Measurements from ENCODE around the gene HIBCH.
A peak's percentile ranks its signal among the peaks of the same experiment; 100 is the strongest.
"Not testable (repeated sequence)": the region's sequence is repeated elsewhere in the genome, so short reads cannot be mapped to it uniquely, and the experiment has no call there.

Gene HIBCH

GRCh38 chr2:190319555-190320498 is at the start of gene HIBCH:
HIBCH (minus strand) TSS chr2:190319826; CDS start chr2:190319750, 76 bp downstream.
- Histone ChIP-seq H3K27me3 (ENCODE audit: control insufficient read depth, insufficient read depth, low read length) (no peaks in the 10 kb centered on the region), H3K9me3 (ENCODE audit: control insufficient read depth, insufficient read depth, low read length) (no peaks in the 10 kb centered on the region), H3K36me3 (ENCODE audit: control insufficient read depth, insufficient read depth, low read length) (no peaks in the 10 kb centered on the region)

GRCh38 chr2:190367091-190367490 is 47.5 kb upstream of the HIBCH start:
- no peaks in the 10 kb centered on the region for H3K36me3 ChIP-seq (ENCODE audit: control insufficient read depth, insufficient read depth, low read length)
- no peaks in the 10 kb centered on the region for H3K9me3 ChIP-seq (ENCODE audit: control insufficient read depth, insufficient read depth, low read length)
- no peaks in the 10 kb centered on the region for H3K4me1 ChIP-seq (ENCODE audit: control insufficient read depth, insufficient read depth, low read length)
- H3K27me3 ChIP-seq (ENCODE audit: control insufficient read depth, insufficient read depth, low read length): no peaks in the 10 kb centered on the region
- H3K9ac ChIP-seq (ENCODE audit: low read depth, low read length): no peak overlapping the region
- H3K4me3 ChIP-seq (ENCODE audit: low read depth, low read length): no peak overlapping the region

More at GRCh38 chr2:190319555-190320498, at the start of gene HIBCH:
- Histone ChIP-seq H3K4me3 (ENCODE audit: low read depth, low read length) (peak within 1 kb of the TSS; percentile 96), H3K9ac (ENCODE audit: low read depth, low read length) (peak within 1 kb of the TSS; percentile 68), H3K4me1 (ENCODE audit: control insufficient read depth, insufficient read depth, low read length) (peaks cover 4% of the 10 kb centered on the region)

GRCh38 chr2:190366248-190366753 is 46.7 kb upstream of the HIBCH start:
- Histone ChIP-seq H3K27me3 (ENCODE audit: control insufficient read depth, insufficient read depth, low read length) (no peaks in the 10 kb centered on the region), H3K36me3 (ENCODE audit: control insufficient read depth, insufficient read depth, low read length) (no peaks in the 10 kb centered on the region), H3K9ac (ENCODE audit: low read depth, low read length) (no peak overlapping the region), H3K4me1 (ENCODE audit: control insufficient read depth, insufficient read depth, low read length) (no peaks in the 10 kb centered on the region), H3K4me3 (ENCODE audit: low read depth, low read length) (no peak overlapping the region), H3K9me3 (ENCODE audit: control insufficient read depth, insufficient read depth, low read length) (no peaks in the 10 kb centered on the region)

- Histone ChIP-seq H3K36me3 (ENCODE audit: control insufficient read depth, insufficient read depth, low read length) (no peaks in the 10 kb centered on the region), H3K9me3 (ENCODE audit: control insufficient read depth, insufficient read depth, low read length) (no peaks in the 10 kb centered on the region), H3K27me3 (ENCODE audit: control insufficient read depth, insufficient read depth, low read length) (no peaks in the 10 kb centered on the region), H3K4me3 (ENCODE audit: low read depth, low read length) (no peak overlapping the region), H3K4me1 (ENCODE audit: control insufficient read depth, insufficient read depth, low read length) (no peaks in the 10 kb centered on the region), H3K9ac (ENCODE audit: low read depth, low read length) (no peak overlapping the region)
Observed at GRCh38 chr2:190365499-190366204, 46.0 kb upstream of the HIBCH start.

- Histone ChIP-seq H3K36me3 (ENCODE audit: control insufficient read depth, insufficient read depth, low read length) (no peaks in the 10 kb centered on the region), H3K9me3 (ENCODE audit: control insufficient read depth, insufficient read depth, low read length) (no peaks in the 10 kb centered on the region), H3K9ac (ENCODE audit: low read depth, low read length) (no peak overlapping the region), H3K4me3 (ENCODE audit: low read depth, low read length) (no peak overlapping the region), H3K4me1 (ENCODE audit: control insufficient read depth, insufficient read depth, low read length) (no peaks in the 10 kb centered on the region), H3K27me3 (ENCODE audit: control insufficient read depth, insufficient read depth, low read length) (no peaks in the 10 kb centered on the region)
Observed at GRCh38 chr2:190362894-190363293, 43.3 kb upstream of the HIBCH start.

- Histone ChIP-seq H3K4me1 (ENCODE audit: control insufficient read depth, insufficient read depth, low read length) (no peaks in the 10 kb centered on the region), H3K36me3 (ENCODE audit: control insufficient read depth, insufficient read depth, low read length) (no peaks in the 10 kb centered on the region), H3K9me3 (ENCODE audit: control insufficient read depth, insufficient read depth, low read length) (no peaks in the 10 kb centered on the region), H3K4me3 (ENCODE audit: low read depth, low read length) (no peak overlapping the region), H3K27me3 (ENCODE audit: control insufficient read depth, insufficient read depth, low read length) (no peaks in the 10 kb centered on the region), H3K9ac (ENCODE audit: low read depth, low read length) (no peak overlapping the region)
Observed at GRCh38 chr2:190361572-190361971, 41.9 kb upstream of the HIBCH start.

- H3K27me3 ChIP-seq (ENCODE audit: control insufficient read depth, insufficient read depth, low read length): no peaks in the 10 kb centered on the region
- no peak overlapping the region for H3K4me3 ChIP-seq (ENCODE audit: low read depth, low read length)
- H3K36me3 ChIP-seq (ENCODE audit: control insufficient read depth, insufficient read depth, low read length): no peaks in the 10 kb centered on the region
- no peaks in the 10 kb centered on the region for H3K9me3 ChIP-seq (ENCODE audit: control insufficient read depth, insufficient read depth, low read length)
- no peaks in the 10 kb centered on the region for H3K4me1 ChIP-seq (ENCODE audit: control insufficient read depth, insufficient read depth, low read length)
- no peak overlapping the region for H3K9ac ChIP-seq (ENCODE audit: low read depth, low read length)
Observed at GRCh38 chr2:190360965-190361364, 41.3 kb upstream of the HIBCH start.

- no peaks in the 10 kb centered on the region for H3K9me3 ChIP-seq (ENCODE audit: control insufficient read depth, insufficient read depth, low read length)
- no peaks in the 10 kb centered on the region for H3K36me3 ChIP-seq (ENCODE audit: control insufficient read depth, insufficient read depth, low read length)
- H3K4me3 ChIP-seq (ENCODE audit: low read depth, low read length): no peak overlapping the region
- H3K9ac ChIP-seq (ENCODE audit: low read depth, low read length): no peak overlapping the region
- H3K4me1 ChIP-seq (ENCODE audit: control insufficient read depth, insufficient read depth, low read length): no peaks in the 10 kb centered on the region
- H3K27me3 ChIP-seq (ENCODE audit: control insufficient read depth, insufficient read depth, low read length): no peaks in the 10 kb centered on the region
Observed at GRCh38 chr2:190360561-190360960, 40.9 kb upstream of the HIBCH start.

- H3K36me3 ChIP-seq (ENCODE audit: control insufficient read depth, insufficient read depth, low read length); H3K4me1 ChIP-seq (ENCODE audit: control insufficient read depth, insufficient read depth, low read length); H3K4me3 ChIP-seq (ENCODE audit: low read depth, low read length): not testable (repeated sequence)
Observed at GRCh38 chr2:190358655-190359448, 39.2 kb upstream of the HIBCH start.

GRCh38 chr2:190357600-190357999 is 38.0 kb upstream of the HIBCH start:
- Histone ChIP-seq H3K4me1 (ENCODE audit: control insufficient read depth, insufficient read depth, low read length) (no peaks in the 10 kb centered on the region), H3K9ac (ENCODE audit: low read depth, low read length) (peak overlapping the region; percentile 8), H3K36me3 (ENCODE audit: control insufficient read depth, insufficient read depth, low read length) (no peaks in the 10 kb centered on the region), H3K4me3 (ENCODE audit: low read depth, low read length) (no peak overlapping the region), H3K27me3 (ENCODE audit: control insufficient read depth, insufficient read depth, low read length) (no peaks in the 10 kb centered on the region), H3K9me3 (ENCODE audit: control insufficient read depth, insufficient read depth, low read length) (no peaks in the 10 kb centered on the region)

More at GRCh38 chr2:190358655-190359448, 39.2 kb upstream of the HIBCH start:
- H3K9ac ChIP-seq (ENCODE audit: low read depth, low read length); H3K27me3 ChIP-seq (ENCODE audit: control insufficient read depth, insufficient read depth, low read length); H3K9me3 ChIP-seq (ENCODE audit: control insufficient read depth, insufficient read depth, low read length): not testable (repeated sequence)

- Histone ChIP-seq H3K4me3 (ENCODE audit: low read depth, low read length) (no peak overlapping the region), H3K27me3 (ENCODE audit: control insufficient read depth, insufficient read depth, low read length) (no peaks in the 10 kb centered on the region), H3K4me1 (ENCODE audit: control insufficient read depth, insufficient read depth, low read length) (no peaks in the 10 kb centered on the region), H3K9me3 (ENCODE audit: control insufficient read depth, insufficient read depth, low read length) (no peaks in the 10 kb centered on the region), H3K36me3 (ENCODE audit: control insufficient read depth, insufficient read depth, low read length) (no peaks in the 10 kb centered on the region), H3K9ac (ENCODE audit: low read depth, low read length) (no peak overlapping the region)
Observed at GRCh38 chr2:190355968-190356644, 36.5 kb upstream of the HIBCH start.

All from iPS-15b (cell line).